AG04449 (cell line): ENCODE results near the gene ZNF483.
"Not testable (repeated sequence)": the region's sequence is repeated elsewhere in the genome, so short reads cannot be mapped to it uniquely, and the experiment has no call there.

Source experiments
- CTCF ChIA-PET: fragments of 350-600 bp; formaldehyde crosslinking; extraction: SDS; loops from one replicate; lab custom pipeline; 2021; ENCODE audit warnings: antibody characterized with exemption; lab: Yijun Ruan, JAX
- POLR2A ChIA-PET: fragments of 400-600, 350-600 bp; formaldehyde crosslinking; extraction: SDS; loops from one replicate; lab custom pipeline; 2020; ENCODE audit warnings: antibody characterized with exemption, inconsistent platforms; lab: Yijun Ruan, JAX
- DNase-seq: peaks from one replicate; pipeline ENCODE4 v3.0.0-alpha.2; 2010; ENCODE audit warnings: low read depth, low spot score
- H3K4me3 ChIP-seq: 2 replicates; pipeline ENCODE4 v1.5.1; 2011; ENCODE audit warnings: low read depth, mild to moderate bottlenecking, control low read depth, low read length
- TF ChIP-seq, protein P1 (sequence below): IDR thresholded peaks from one replicate; pipeline ENCODE4 v1.5.1; 2011; ENCODE audit warnings: mild to moderate bottlenecking, moderate library complexity, low read length, control low read depth, inconsistent platforms; ENCODE audit not compliant: insufficient read depth; ENCODE audit errors: missing control alignments

Gene ZNF483

DNA sequence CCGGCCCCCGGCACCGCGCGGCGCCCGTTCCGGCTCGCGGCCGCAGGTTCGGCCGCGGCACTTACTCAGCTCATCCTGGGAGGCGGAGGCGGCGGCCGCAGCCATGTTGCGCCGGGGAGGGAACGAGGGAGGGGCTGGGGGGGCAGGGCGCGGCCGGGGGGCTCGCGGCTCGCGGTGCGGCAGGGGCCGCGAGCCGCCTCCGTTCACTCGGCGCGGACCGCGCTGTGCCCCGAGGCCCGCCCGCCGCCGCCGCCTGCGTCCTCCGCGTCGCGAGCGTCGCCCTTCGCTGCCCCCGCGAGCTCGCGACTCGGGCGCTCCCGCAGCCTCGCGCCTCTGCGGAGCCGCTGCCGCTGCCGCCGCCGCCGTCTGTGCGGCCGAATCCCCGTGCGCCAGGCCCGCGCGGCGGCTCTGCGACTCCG lies 41.5 kb upstream of the ZNF483 start:
- POLR2A ChIA-PET = no interaction called here
- peak overlapping the region; percentile 89 for H3K4me3 ChIP-seq
- TF ChIP-seq, protein P1, sequence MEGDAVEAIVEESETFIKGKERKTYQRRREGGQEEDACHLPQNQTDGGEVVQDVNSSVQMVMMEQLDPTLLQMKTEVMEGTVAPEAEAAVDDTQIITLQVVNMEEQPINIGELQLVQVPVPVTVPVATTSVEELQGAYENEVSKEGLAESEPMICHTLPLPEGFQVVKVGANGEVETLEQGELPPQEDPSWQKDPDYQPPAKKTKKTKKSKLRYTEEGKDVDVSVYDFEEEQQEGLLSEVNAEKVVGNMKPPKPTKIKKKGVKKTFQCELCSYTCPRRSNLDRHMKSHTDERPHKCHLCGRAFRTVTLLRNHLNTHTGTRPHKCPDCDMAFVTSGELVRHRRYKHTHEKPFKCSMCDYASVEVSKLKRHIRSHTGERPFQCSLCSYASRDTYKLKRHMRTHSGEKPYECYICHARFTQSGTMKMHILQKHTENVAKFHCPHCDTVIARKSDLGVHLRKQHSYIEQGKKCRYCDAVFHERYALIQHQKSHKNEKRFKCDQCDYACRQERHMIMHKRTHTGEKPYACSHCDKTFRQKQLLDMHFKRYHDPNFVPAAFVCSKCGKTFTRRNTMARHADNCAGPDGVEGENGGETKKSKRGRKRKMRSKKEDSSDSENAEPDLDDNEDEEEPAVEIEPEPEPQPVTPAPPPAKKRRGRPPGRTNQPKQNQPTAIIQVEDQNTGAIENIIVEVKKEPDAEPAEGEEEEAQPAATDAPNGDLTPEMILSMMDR = no peak
- no peak for DNase-seq
- CTCF ChIA-PET = interaction anchor here (0.8 to 1.4 kb wide), 2 partner anchors 12 to 25 kb away, joined by 3 read pairs; no protein-coding TSS in a partner anchor

DNA sequence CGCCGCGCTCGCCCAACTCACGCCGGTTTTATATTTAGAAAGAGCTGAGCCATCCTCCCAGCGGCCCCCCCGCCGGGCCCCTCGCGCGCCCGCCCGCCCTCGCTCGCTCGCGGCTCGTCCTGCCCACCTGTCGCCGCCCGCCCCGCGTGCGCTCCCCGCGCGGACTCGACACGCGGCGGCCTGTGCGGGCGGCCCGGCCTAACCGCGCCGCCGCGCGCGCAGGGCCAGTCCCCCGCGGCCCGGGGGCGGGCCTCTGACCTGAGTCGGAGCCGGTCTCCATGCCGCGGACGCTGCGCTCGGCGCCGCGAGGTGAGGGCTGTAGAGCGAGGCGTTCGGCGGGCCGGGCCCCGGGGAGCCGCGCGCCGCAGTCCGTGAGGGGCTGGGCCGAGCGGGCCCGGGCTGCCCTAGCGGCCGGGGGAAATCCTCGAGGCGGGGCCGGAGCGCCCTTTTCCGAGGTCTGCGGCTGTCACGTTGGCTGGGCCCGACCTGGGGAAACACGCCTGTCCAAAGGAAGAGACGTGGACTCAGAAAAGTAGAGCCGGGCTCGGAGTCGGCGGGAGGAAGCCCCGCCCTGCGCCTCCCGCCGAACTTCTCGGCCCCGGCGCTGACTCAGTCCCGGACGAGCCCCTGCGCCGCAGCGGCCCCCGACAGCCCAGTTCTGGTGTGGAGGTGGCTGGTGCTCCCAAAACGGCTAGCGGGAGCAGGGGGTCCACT lies 41.0 kb upstream of the ZNF483 start, which contains the start of gene ECPAS:
Gene ECPAS, minus strand, starts transcription at position 526 of the 714 bp plus-strand sequence. CDS start 11,465 bp downstream, outside the sequence.
- H3K4me3 ChIP-seq = peak within 1 kb of the TSS; percentile 89
- no peak for DNase-seq
- CTCF ChIA-PET = interaction anchor here (1.4 kb wide), 1 partner anchor 26 kb away, joined by 3 read pairs; no protein-coding TSS in a partner anchor
- POLR2A ChIA-PET = no interaction called here
- TF ChIP-seq, protein P1 = peak; percentile 1

DNA sequence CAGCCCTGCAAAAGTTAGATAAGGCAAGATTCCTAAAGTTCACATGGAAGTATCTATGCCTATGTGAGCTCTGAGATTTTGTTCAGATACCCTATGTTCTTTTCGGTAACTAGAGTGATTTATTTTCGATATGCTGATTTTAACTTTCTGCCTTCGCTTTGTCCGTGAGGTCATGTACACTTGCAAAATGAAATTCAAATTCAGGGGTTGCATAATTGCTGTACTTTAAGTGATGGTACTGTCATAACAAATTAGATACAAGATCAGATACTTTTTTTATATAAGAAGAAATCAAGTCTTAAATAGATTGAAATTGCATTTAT lies 40.4 kb upstream of the ZNF483 start:
- peak overlapping the region; percentile 89 for H3K4me3 ChIP-seq
- CTCF ChIA-PET = no interaction called here
- POLR2A ChIA-PET = no interaction called here
- TF ChIP-seq, protein P1 = no peak
- DNase-seq = no peak

DNA sequence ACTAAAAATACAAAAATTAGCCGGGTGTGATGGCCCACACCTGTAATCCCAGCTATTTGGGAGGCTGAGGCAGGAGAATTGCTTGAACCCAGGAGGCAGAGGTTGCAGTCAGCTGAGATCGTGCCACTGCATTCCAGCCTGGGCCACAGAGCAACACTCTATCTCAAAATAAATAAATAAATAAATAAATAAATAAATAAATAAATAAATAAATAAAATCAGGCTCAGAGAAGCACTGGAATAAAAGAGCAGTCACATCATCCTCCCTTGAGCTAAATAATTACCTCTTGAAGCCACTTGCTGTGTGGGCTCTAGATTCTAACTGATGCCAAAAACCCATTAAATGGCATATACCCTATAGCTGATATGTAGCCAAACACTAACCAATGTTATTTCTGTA lies 27.8 kb upstream of the ZNF483 start:
- DNase-seq, H3K4me3 ChIP-seq, POLR2A ChIA-PET, CTCF ChIA-PET: not testable (repeated sequence)

DNA sequence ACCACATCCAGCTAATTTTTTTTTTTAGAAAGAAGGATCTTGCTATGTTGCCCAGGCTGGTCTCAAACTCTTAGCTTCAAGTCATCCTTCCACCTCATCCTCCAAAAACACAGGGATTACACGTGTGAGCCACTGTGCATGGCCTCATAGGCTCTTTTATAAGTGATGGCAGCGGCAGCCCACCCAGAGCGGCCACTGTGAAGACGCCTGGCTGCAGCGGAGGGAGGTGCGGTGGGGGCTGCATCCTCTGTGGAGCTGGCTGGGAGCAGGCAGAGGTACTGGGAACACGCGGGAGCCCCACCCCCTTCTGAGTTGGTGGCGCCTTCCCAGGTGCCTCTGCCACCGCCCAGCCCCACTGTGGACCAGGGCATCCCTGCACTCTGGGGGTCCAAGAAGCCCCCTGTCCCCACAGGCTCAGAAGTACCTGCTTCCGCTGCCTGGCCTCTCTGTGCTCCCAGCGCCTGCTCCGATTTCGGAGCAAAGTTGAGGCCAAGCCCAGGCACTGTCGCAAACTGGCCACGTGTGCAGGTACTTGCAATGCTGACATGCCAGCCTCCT lies 23.9 kb upstream of the ZNF483 start:
- TF ChIP-seq, protein P1 = no peak
- no peak for DNase-seq
- no peak overlapping the region for H3K4me3 ChIP-seq
- ChIA-PET CTCF (interaction anchor here (0.7 kb wide), 1 partner anchor 30 kb away, joined by 3 read pairs; no protein-coding TSS in a partner anchor), POLR2A (no interaction called here)

DNA sequence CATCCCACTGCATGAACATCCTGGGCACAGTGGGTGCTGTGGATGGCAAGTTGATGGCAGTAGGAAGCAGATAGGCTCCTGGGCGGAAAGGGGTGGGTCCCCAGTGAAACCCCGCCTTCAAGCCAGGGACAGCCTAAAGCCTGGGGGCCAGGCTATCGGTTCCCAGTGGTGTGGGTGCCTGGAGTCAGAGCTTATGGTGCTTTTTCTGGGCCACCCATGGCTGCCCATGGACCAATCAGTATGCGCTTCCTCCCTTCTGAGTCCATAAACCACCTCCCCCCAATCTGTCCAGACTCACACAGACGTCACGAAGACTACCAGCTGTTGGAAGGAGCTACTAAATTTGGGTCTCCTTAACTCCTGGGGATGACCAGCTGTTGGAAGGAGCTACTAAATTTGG lies 23.3 kb upstream of the ZNF483 start:
- DNase-seq = no peak
- TF ChIP-seq, protein P1 = no peak
- no peak overlapping the region for H3K4me3 ChIP-seq
- ChIA-PET CTCF (no interaction called here), POLR2A (no interaction called here)
